ENCODE results near the gene FGFR2.

The FGFR2 gene

DNA sequence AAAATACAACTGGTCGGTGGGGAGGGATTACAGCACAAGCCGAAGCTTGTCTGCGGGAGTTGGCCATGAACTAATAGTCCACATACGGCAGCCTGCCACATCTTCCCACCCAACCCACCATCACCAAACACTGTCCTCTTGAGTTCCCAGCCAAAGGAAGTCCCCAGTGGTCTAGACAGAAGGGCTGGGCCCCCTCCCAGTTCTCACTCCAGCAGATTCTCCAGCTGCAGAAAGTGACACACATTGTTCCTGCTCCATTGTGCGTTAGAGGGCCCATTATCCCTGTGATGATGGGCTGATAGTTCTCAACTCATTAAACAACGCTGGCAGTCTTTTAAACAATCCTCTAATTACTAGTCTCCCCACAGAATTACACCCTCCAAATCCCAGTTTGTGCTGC is 148.0 kb downstream of the FGFR2 start:
- DNase-seq (ENCODE audit: low read depth), result no peak

DNA sequence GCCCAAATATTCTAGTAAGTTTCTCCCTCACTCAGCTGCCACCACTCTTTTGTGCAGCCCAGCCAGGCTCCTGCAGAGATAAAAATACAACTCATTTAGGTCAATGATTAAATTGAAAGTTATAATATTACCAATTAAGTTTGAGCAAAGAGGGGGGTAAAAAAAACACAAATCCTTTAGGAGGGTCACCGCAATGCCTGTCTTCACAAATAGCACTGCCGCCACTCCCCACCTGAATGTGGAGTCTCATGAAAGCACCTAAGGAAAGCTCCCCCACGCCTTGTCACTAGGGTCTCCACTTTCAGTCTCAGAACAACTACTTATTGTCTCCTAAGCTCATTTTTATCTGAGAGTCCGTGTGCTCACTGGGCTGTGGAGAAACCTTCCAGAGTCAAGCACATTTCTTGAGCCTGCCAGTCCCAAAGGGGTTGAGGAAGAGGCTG is 148.7 kb downstream of the FGFR2 start:
- DNase-seq (ENCODE audit: low read depth), result no peak

DNA sequence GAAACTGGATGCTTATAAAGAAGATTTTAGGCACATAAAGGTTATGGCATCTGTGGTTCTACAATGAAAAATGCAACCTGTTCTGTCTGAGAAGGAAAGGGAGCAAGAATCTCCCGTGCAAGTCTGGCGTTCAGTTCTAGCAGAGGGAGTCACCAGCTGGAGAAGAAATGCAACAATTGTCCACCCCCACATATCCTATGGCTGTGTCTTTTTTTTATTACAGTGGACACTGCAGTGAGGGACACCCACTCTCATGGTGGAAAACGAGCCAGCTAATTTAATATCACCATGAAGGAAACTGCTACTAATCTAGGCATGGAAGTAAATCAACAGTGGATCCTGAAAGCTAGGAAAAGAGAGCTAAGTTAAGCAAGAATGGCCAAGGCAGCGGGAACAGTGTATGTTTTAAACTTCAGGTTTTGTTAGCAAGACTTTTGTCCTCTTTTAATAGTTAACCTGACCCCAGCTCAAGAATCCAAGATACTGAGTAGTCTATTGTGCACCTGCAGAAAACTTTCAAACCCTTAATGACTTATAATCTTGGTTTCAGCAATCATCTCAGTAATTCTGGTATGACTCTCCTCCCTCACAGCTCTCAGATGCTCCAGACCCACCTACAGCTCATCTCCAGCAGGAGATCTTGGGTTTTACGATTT is 149.3 kb downstream of the FGFR2 start:
- no peak for DNase-seq (ENCODE audit: low read depth)

DNA sequence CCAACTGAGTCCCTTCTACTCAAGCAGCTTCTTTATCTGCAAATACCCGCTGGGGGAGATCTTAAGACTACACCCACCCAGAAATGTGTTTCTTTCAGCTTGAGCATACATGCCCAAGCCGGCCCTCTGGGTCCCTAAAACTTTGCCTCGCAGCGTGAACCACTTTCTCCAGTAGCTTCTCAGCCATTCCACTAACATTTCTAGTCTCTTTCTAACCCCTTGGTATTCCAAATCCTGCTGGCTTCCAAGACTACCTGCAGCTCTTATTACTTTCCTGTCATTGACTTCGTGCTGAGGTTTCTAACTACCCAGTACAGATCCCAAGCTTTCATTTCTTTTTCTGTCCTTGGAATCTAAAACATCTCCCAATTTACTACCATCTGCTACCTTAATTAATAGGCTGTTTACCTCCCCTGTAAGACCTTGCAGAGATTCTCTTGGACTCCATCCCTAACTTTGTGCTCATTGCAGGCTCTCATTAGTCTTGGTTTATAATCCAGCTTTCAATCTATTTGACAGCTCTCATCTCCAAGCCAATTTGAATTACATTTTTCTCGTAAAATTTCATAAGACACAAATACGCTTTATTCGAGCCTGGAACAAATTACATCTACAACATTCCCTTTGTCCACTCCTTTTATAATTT is 153.6 kb downstream of the FGFR2 start:
- DNase-seq (ENCODE audit: low read depth), result no peak

DNA sequence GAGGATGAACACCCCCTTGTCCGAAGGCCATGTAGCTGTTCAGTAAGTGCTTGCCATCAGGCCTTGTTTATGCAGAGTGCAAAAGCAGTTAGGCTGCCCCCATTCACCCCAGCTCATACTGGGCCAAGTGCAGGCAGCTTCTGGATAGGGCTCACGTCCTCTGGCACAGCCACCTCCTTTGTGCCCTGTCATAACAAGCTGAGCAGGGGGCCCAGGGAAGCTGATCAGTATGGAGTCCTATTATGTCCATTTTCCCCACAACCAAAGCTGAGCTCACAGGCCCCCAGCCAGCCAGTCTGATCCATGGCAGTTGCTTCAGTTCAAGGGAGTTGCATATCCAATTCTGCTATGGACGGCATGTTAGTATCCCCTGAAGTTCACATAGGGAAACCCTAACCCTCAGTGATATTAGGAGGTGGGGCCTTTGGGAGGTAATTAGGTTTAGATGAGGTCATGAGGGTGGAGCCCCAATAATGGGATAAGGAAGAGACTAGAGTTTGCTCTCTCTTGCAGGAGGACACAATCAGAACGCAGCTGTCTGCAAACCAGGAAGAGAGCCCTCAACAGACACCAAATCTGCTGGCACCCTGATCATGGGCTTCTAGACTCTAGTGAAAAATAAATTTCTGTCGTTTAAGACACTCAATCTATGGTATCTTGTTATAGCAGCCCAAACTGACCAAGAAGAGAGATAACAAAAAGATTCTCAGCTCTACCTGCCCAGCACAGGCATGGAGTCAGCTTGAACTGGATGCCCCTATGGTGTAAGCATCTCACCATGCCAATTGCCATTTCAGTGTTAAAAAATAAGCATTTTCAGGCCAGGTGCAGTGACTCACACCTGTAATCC is 155.9 kb downstream of the FGFR2 start:
- no peak for DNase-seq (ENCODE audit: low read depth)

DNA sequence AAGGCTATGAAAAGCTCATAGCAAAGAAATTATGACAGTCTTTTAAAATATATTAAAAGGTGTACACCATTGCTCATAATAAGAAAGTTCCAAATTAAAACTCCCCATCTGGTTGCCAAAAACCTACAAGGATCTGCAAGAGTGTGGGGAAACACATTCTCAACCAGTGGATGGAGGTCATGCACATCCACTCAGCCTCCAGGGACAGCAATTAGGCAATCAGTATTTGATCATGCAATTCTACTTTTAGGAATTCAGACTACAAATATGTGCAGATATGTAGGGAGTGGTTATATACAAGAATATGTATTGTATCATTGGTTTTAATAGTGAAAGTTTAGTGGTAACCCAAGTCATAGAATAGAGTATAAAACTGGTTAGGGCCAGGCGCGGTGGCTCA is 157.8 kb downstream of the FGFR2 start:
- no peak for DNase-seq (ENCODE audit: low read depth)

DNA sequence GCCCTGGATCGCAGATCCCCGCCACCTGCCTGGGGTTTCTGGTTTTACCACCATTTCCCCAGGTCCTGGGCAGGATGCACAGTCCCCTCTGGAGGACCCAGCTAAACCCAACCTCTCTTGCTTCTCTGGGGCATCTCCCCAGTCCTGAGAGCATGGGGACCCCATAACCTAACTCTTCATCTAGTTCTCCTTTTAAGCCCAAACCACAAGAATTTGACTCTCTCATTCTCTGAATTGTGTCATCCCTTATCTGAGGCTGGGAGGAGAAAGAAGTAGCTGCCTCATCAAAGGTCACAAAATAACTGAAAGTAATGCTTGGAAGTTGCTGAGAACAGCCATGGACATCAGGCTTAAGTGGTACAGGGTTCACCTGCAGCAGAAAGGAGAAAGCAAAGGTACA is 159.9 kb downstream of the FGFR2 start:
- DNase-seq (ENCODE audit: low read depth), result no peak

DNA sequence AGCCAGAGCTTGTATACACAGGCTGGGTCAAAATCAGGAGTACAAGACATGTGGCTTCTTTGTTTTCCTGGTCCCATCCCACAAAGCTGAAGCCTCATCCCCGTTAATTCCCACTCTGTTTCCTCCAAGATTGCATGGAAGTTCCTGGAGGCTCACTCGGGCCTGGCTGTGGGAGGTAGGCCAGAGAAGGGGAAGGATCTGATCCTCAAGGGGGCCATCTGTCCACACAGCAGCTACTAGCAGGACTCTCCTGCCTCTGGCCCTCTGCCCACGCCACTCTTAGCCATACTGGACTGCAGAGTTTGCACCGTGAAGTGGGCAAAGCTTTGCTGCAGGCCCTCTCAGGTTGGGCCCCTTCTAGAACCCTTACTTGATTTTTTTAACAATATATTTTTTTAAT is 160.6 kb downstream of the FGFR2 start:
- no peak for DNase-seq (ENCODE audit: low read depth)

DNA sequence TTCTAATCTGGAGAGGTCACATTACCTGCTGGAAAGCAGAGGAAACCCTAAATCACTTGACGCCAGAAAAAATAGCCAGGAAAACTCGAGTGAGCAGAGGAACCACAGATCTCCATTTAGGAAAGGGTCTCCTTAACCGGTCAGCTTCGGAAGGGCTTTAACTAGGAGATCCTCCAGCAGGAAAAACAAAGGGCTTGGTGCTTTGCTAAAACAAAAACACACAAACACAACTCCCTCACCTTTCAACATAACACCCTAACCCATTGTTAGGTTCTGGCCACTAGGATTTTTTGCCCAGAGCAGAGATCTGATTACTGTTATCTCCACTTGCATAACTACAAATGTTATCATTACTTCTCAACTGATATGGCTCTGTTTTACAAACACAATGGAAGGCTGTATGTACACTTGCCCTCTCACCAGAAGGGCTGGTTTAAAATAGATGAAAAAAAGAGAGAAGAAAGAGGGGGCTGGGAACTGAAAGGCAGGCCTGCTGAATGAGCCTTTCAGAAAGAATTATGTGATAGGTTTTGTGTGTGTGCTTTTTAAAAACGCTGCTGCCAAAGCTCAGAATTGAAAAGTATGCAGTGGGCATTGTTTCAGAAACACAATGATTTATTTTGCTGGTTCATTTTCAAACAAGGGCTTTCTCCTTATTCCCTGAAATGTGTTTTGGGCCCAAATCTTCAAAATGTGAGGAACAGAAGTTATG is 161.5 kb downstream of the FGFR2 start:
- no peak for DNase-seq (ENCODE audit: low read depth)

DNA sequence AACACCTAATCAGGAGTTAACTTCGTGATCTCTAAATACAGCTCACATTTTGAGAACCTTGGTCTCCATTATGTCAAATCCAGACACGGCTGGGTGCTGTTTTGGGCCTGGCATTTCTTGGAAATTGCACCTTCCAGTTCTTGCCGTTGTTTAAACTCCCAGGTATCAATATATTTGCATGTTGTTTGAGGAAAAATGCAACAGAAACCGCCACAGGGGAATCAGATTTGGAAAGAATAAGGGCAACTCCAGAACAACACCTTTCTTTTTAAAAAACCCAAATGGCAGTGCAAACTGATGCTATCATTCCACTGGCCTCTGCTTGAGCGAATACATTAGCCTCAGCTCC is 162.0 kb downstream of the FGFR2 start:
- DNase-seq (ENCODE audit: low read depth), result no peak

DNA sequence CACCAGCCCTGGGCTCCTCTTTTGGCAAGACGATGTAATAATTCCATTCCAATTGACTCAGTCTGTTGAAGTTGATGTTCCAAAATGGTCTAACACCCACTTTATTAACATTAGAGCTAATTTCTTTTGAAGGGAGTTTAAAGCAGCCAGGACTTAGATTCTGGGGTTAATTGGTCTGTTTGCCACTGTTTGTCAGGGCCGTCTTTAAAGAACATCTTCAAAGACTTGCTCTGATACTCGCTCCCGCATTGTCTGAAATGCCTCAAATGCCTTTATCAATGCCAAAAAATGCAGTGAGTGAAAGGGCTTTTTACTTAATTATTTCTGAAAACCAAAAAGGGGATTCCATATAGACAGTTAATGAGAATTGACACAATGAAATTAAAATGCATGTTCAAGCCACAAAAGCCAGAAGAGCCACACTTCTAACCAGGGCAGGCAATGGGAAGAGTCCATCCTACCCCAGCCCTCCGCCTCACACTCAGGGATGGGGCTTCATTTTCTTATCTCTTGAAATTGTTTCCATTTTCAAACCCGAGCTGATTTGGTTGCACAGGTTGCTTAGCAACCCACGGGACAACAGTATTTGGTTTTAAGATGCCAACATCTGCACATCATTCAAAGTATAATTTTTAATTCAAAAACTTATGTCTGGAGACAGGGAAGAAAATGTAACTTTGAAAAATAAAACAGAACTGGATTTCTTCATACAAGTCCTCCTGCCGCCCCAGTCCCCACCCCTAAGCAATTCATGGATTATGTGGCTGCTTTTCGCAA is 163.0 kb downstream of the FGFR2 start:
- no peak for DNase-seq (ENCODE audit: low read depth)

DNA sequence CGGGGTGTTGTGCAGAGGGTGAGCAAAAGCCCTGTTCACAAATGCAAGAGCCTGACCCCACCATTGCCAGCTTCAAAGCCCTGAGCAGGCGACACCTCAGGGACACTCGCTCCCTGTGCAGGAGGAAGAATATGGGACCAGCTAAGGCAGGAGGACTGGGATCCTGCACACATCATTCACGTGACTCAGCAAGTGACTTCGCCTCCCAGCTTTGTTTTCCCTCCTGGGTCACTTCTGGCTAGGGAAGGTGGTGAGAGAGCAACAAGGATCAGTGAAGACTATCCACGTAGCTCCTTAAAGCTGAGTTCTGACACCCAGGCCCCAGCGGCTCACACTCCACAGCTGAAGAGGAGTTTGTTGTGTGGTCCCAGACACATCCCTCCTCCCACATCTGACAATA is 164.3 kb downstream of the FGFR2 start:
- no peak for DNase-seq (ENCODE audit: low read depth)

DNA sequence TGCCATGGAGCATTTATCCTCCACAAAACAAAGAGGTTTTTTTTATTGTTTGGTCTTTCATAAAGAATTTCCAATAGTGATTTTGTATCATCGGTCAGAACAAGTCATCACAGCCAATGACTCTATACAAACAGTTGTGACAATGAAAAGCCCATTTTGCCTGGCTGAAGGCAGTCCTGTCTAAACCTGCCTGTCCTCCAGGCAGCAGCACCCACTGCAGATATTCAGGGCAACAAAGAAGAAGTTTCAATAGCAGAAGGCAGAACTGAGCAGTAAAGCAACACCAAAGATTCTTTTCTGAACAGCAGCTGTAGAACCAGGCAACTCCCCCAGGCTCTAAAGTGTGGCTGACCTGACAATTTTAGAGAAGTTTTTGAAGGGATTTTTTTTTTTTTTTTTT is 169.4 kb downstream of the FGFR2 start:
- no peak for DNase-seq (ENCODE audit: low read depth)

Data from GM04504 (cell line).